ENCODE measurements around the gene FOCAD.

FOCAD gene

DNA sequence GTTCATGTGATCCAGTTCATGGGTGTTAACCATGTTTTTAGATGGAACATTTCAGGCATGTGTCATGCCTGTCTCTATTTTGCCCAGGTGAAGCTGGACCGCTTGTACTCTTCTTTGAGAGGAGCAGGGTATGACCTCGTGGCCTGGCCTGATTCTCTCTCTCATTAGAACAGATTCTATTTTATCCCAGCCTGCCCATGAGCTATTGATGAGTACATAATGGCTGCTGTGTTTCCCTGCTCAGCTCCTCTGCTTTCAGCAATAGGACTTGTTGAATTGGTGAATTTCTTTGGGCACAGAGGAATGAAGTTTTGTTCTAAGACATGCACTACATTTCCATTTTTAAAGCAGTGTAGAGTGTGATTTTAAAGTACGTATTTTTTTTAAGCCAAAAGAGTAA is 261.2 kb downstream of the FOCAD start:
- Histone ChIP-seq H3F3A (ENCODE audit: control insufficient read depth, insufficient read depth) (no peaks in the 10 kb centered on the region), H3K27ac (ENCODE audit: low read depth, low read length) (no peak overlapping the region), H3K9me3 (ENCODE audit: control insufficient read depth, insufficient read depth, low read length) (no peaks in the 10 kb centered on the region), H3K4me1 (ENCODE audit: control insufficient read depth, low read length) (peaks cover 7% of the 10 kb centered on the region; the same call in 1 of the 2 replicates), H3K9me2 (replicated peaks; ENCODE audit: control insufficient read depth, low read length) (no peaks in the 10 kb centered on the region), H4K20me1 (ENCODE audit: control insufficient read depth, insufficient read depth, low read depth, low read length) (no peaks in the 10 kb centered on the region), H3K36me3 (ENCODE audit: control insufficient read depth, low read length) (no peaks in the 10 kb centered on the region), H3K4me3 (ENCODE audit: low read length) (no peak overlapping the region), H3K27me3 (ENCODE audit: control insufficient read depth, low read length) (no peaks in the 10 kb centered on the region), H3K4me2 (ENCODE audit: low read length) (no peak overlapping the region), H3K79me2 (ENCODE audit: control insufficient read depth, low read length) (no peaks in the 10 kb centered on the region)
- TF ChIP-seq EZH2phosphoT487 (IDR thresholded peaks at IDR 0.05; ENCODE audit: borderline replicate concordance, low read length) (no peak), CTCF (IDR thresholded peaks at IDR 0.05; ENCODE audit: low read depth, low read length, poor library complexity, severe bottlenecking) (no peak)

DNA sequence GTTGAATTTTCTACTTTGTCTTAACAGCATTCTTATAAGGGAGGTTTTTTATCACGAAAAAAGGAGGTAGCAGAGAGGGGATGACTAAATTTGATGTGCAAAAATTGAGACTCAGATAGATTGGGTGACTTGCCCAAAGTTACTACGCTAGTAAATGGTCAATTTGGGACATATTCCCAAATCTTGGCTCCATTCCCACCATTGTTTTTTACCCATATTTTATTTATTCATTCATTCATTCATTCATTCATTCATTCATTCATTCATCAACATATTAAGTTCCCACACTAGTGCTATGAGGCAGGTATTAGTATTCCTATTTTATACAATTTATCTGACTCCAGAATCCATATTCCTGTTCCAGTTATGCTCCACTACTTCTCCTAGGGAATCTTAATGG is 261.8 kb downstream of the FOCAD start:
- no peak overlapping the region for H3K27ac ChIP-seq (ENCODE audit: low read depth, low read length)
- TF ChIP-seq CTCF (IDR thresholded peaks at IDR 0.05; ENCODE audit: low read depth, low read length, poor library complexity, severe bottlenecking) (no peak), EZH2phosphoT487 (IDR thresholded peaks at IDR 0.05; ENCODE audit: borderline replicate concordance, low read length) (no peak)
- no peaks in the 10 kb centered on the region for H3K9me3 ChIP-seq (ENCODE audit: control insufficient read depth, insufficient read depth, low read length)
- H4K20me1 ChIP-seq (ENCODE audit: control insufficient read depth, insufficient read depth, low read depth, low read length), result no peaks in the 10 kb centered on the region
- no peaks in the 10 kb centered on the region for H3K27me3 ChIP-seq (ENCODE audit: control insufficient read depth, low read length)
- no peaks in the 10 kb centered on the region for H3K9me2 ChIP-seq (replicated peaks; ENCODE audit: control insufficient read depth, low read length)
- no peak overlapping the region for H3K4me3 ChIP-seq (ENCODE audit: low read length)
- no peaks in the 10 kb centered on the region for H3K79me2 ChIP-seq (ENCODE audit: control insufficient read depth, low read length)
- H3F3A ChIP-seq (ENCODE audit: control insufficient read depth, insufficient read depth), result no peaks in the 10 kb centered on the region
- peaks cover 7% of the 10 kb centered on the region; the same call in 1 of the 2 replicates for H3K4me1 ChIP-seq (ENCODE audit: control insufficient read depth, low read length)
- H3K4me2 ChIP-seq (ENCODE audit: low read length), result no peak overlapping the region
- H3K36me3 ChIP-seq (ENCODE audit: control insufficient read depth, low read length), result no peaks in the 10 kb centered on the region

- H3K36me3 ChIP-seq (ENCODE audit: control insufficient read depth, low read length), result 0 out of 2 replicates have a peak, but pooled peaks cover 3% of the 10 kb centered on the region
- peaks cover 7% of the 10 kb centered on the region; the same call in 1 of the 2 replicates for H3K4me1 ChIP-seq (ENCODE audit: control insufficient read depth, low read length)
- no peaks in the 10 kb centered on the region for H3K9me2 ChIP-seq (replicated peaks; ENCODE audit: control insufficient read depth, low read length)
- no peak overlapping the region for H3K4me3 ChIP-seq (ENCODE audit: low read length)
- TF ChIP-seq EZH2phosphoT487 (IDR thresholded peaks at IDR 0.05; ENCODE audit: borderline replicate concordance, low read length), result no peak
- no peak for TF ChIP-seq CTCF (IDR thresholded peaks at IDR 0.05; ENCODE audit: low read depth, low read length, poor library complexity, severe bottlenecking)
- H3K4me2 ChIP-seq (ENCODE audit: low read length), result no peak overlapping the region
- no peak overlapping the region for H3K27ac ChIP-seq (ENCODE audit: low read depth, low read length)
- no peaks in the 10 kb centered on the region for H3K79me2 ChIP-seq (ENCODE audit: control insufficient read depth, low read length)
- H3K27me3 ChIP-seq (ENCODE audit: control insufficient read depth, low read length), result no peaks in the 10 kb centered on the region
- H3F3A ChIP-seq (ENCODE audit: control insufficient read depth, insufficient read depth), result no peaks in the 10 kb centered on the region
- H4K20me1 ChIP-seq (ENCODE audit: control insufficient read depth, insufficient read depth, low read depth, low read length), result no peaks in the 10 kb centered on the region
- H3K9me3 ChIP-seq (ENCODE audit: control insufficient read depth, insufficient read depth, low read length), result no peaks in the 10 kb centered on the region
Observed at GRCh38 chr9:20948703-20949102, 264.6 kb downstream of the FOCAD start.

All from DOHH2 (cell line).